ENCODE results near the gene DMXL2.

DNA sequence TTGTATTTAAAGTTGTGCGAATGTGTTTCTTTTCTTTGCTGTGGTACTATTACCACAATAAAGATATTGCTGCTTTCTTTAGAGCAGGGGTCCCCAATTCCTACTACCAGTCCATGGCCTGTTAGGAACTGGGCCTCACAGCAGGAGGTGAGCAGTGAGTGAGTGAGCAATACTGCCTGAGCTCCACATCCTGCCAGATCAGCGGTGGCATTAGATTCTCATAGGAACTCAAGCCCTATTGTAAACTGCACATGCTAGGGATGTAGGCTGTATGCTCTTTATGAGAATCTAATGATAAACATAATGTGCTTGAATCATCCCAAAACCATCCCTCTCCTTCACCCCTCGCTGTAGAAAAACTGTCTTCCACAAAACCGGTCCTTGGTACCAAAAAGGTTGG lies 41.6 kb downstream of the DMXL2 start:
- TF ChIP-seq, protein P1, sequence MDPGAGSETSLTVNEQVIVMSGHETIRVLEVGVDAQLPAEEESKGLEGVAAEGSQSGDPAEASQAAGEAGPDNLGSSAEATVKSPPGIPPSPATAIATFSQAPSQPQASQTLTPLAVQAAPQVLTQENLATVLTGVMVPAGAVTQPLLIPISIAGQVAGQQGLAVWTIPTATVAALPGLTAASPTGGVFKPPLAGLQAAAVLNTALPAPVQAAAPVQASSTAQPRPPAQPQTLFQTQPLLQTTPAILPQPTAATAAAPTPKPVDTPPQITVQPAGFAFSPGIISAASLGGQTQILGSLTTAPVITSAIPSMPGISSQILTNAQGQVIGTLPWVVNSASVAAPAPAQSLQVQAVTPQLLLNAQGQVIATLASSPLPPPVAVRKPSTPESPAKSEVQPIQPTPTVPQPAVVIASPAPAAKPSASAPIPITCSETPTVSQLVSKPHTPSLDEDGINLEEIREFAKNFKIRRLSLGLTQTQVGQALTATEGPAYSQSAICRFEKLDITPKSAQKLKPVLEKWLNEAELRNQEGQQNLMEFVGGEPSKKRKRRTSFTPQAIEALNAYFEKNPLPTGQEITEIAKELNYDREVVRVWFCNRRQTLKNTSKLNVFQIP (CRISPR knock-in tag; IDR thresholded peaks at IDR 0.05; ENCODE audit: borderline replicate concordance, low read depth) = no peak
- TF ChIP-seq CSDC2 (CRISPR knock-in tag; IDR thresholded peaks at IDR 0.05) (no peak), ARNTL (CRISPR knock-in tag; IDR thresholded peaks at IDR 0.05; ENCODE audit: borderline replicate concordance, low read depth) (no peak), ZFP30 (CRISPR knock-in tag; IDR thresholded peaks at IDR 0.05) (no peak)

All from SK-N-SH treated with all-trans-retinoic acid at 6 μM for 48 hours (cell line).